GM21529 (cell line): ENCODE results near the gene TOP2B.

Experiments used
- ATAC-seq: cut with Tn5 transposase; IDR thresholded peaks from one replicate; pipeline ENCODE4 v1.9.1; 2021; ENCODE audit not compliant: unreplicated experiment

The TOP2B gene, protein sequence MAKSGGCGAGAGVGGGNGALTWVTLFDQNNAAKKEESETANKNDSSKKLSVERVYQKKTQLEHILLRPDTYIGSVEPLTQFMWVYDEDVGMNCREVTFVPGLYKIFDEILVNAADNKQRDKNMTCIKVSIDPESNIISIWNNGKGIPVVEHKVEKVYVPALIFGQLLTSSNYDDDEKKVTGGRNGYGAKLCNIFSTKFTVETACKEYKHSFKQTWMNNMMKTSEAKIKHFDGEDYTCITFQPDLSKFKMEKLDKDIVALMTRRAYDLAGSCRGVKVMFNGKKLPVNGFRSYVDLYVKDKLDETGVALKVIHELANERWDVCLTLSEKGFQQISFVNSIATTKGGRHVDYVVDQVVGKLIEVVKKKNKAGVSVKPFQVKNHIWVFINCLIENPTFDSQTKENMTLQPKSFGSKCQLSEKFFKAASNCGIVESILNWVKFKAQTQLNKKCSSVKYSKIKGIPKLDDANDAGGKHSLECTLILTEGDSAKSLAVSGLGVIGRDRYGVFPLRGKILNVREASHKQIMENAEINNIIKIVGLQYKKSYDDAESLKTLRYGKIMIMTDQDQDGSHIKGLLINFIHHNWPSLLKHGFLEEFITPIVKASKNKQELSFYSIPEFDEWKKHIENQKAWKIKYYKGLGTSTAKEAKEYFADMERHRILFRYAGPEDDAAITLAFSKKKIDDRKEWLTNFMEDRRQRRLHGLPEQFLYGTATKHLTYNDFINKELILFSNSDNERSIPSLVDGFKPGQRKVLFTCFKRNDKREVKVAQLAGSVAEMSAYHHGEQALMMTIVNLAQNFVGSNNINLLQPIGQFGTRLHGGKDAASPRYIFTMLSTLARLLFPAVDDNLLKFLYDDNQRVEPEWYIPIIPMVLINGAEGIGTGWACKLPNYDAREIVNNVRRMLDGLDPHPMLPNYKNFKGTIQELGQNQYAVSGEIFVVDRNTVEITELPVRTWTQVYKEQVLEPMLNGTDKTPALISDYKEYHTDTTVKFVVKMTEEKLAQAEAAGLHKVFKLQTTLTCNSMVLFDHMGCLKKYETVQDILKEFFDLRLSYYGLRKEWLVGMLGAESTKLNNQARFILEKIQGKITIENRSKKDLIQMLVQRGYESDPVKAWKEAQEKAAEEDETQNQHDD (N-terminal part only)

DNA sequence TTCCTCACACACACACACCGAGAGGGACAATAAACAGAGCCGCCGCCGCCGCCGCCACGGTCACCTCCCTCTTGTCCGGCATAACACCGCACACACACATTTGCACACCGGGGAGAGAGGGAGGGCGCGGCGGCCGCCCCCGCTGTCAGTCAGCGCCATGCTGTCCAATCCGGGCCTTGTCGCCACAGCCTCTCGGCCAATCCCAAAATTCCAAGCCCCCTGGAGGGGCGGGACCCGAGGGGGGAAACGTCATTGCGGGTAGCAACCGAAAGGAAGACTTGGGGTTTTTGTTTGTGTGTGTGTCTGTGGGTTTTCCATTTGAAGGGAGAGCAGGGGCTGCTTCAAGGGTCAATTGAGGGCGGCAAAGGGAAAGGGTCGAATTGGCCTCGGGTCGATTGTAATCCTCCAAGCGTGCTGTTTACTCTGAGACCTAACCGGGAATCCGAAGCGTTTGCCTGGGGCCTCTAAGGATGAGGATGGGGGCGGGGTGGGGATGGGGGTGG is at the start of gene TOP2B:
Gene TOP2B, minus strand, starts transcription at position 96 of the 503 bp plus-strand sequence. CDS start 610 bp downstream, outside the sequence.
- peak; percentile 85 for ATAC-seq

DNA sequence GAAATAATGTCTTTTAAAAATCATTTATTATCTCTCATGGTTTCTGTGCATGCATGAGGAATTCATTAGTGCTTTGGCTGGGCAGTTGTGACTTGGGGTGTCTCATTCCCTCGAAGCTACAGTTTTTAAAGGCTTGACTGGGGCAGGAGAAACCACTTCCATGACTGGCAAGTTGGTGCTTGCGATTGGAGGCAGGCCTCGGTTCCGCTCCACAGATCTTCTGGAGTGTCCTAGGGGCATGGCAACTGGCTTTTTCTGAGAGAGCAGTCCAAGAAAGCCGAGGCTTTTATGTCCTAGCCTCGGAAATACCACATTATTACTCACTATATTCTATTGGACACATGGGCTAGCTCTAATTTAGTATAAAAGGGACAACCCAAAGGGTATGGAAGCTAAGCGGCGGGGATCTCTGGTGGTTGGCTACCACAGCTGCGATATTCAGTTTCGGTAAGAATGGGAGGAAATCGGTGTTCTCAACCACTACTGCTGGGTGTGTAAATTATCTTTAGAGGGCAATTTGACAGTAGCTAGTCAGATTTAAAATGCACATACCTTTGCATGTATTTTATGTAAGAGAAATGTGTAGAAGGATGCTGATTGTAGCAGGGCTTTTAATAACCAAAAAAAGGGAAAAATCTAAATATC is 48.8 kb upstream of the TOP2B start:
- no peak for ATAC-seq

DNA sequence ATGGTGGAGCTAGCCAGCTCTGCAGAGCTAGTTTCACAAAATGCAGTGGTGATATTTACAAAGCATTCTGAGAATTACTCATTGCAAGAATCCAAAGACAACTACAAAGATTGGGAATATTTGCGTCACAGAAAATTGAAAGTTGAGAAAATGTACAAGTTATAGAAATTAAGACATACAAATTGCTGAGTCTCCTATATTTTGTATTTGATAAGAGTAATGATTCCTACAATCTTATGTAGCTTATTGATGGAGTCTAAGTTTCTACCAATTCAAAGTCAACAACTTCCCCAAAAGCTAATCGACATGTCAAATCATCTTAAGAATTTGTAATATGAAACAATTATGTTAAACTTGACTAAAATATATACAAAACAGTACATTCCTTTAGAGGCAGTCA is 46.4 kb upstream of the TOP2B start:
- no peak for ATAC-seq

DNA sequence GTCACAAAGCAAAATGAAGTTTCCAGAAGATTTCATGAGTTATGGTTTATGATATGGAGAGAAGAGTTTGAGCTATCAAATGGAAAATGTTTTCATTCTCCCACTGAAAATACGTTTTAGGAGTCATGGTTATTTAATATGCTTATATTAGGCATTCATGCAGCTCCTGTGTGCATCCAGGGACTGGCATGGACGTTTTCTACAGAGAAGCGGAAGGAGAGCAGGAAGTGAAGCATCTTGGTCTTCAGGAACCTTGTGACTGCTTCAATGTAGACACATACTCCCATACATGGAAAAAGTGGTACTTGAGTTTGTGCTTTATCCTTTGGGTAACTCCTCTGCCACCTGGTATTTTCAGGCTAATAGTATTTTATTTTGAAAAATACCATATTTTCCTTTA is 43.3 kb upstream of the TOP2B start:
- ATAC-seq: no peak

DNA sequence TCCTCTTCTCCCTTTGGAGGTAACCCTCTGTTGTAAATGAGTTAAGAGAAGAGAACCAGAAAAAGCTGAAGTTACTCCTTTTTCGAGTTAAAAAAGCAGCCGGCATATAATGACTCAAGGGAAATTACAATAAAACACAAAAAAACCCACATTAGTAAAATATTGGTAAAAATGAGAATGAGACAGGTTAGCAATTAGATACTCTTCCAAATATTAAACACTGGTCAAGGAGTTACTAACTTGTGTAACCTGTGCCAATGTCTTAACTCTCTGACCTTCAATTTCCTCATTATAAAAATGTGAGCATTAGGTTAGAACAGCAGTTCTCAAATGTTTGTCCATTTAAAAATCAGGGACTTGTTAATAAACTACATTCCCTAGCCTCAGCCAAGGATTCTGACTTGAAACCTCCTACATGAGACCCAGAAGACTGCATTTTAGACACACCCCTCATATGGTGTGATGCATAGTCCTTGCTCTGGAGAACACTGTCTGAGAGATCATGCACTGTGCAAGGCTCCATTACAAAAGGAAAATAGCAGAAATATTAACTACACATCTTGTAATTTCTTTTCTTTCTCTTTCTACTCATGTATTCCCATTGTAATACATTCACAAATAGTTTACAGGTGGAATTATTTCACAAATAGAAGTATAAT is 42.7 kb upstream of the TOP2B start:
- no peak for ATAC-seq

DNA sequence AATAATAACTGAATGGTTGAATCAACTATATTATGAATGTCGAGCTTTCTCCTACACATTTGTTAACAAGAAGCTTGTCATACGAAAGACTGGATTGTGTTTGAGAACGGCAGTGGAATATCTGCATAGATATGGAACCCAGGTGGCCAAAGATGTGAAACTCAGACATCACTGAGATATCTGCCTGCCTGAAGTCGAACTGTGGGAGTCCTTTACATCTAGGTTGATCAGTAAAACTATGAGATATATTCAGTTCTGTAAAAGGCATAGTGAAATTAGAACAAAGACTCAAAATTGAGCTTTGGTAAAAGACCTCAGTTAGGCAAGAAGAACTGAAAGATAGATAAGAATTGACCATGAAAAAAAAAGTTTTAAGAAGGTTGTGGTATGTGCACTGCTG is 41.5 kb upstream of the TOP2B start:
- ATAC-seq: no peak

DNA sequence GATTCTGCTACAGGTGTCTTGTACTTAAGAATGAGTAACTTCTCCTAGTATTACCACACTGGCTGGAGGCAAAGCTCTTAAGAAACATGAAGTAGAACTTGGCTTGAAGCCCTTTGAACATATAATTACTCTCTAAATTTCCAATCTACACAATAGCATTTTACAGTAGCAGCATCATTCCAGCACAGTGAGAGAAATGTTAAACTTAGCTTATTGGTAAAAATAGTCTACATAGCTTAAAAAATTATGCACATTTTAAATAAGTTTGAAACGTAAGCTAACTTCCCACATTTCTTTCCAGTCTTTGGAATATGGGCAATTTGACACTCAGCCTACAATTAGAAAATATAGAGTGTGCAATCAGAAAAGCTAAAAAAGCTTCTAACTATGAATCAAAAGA is 32.8 kb upstream of the TOP2B start:
- ATAC-seq: no peak

DNA sequence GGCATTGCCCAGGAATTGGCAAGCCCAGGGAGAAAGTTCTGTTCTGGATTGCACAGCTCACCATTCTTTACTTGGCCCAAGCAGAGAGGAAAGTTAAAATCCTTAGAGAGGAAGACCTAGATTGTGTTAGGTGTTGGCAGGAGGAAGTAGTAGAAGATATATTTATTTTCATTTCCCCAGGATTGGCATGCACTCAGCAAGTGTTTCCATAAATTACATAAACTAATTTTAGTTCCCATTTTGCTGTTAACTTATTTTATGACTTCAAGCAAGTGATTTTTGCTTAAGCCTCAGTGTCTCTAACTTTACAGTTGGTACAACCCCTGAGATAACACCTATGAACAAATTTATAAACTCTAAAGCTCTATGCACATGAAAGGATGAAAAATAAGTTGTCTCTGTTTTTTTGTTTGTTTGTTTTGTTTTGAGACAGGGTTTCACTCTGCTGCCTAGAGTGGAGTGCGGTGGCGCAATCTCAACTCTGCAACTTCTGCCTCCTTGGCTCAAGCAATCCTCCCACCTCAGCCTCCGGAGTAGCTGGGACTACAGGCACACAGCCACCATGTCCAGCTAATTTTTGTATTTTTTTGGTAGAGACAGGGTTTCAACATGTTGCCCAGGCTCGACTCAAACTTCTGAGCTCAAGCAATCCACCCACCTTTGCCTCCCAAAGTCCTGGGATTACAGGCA is 31.2 kb upstream of the TOP2B start:
- no peak for ATAC-seq

DNA sequence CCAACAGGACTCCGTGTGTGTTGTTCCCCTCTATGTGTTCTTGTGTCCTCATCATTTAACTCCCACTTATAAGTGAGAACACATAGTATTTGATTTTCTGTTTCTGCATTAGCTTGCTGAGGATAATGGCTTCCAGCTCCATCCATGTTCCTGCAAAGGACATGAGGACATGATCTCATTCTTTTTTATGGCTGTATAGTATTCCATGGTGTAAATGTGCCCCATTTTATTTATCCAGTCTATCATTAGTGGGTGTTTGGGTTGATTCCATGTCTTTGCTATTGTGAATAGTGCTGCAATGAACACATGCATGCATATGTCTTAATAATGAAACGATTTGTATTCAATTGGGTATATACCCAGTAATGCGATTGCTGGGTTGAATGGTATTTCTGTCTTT is 28.5 kb upstream of the TOP2B start:
- ATAC-seq: no peak

DNA sequence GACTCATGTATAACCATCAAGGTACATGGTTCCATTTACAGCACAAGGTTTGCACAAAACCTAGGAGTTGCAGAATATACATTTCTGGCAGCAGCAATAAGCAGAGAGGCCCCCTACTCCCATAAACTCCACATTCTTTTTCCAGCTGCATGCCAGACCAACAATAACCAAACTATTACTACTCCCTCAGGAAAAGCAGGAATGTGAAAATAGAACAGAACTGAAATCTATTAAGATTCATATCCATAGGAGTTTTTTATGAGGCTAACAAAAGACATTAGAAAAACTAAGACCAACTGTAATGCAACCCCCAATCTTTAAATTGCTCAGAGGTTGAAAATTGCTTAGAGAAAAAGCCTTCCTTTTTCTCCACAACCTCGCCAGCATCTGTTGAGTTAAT is 27.6 kb upstream of the TOP2B start:
- ATAC-seq: no peak

DNA sequence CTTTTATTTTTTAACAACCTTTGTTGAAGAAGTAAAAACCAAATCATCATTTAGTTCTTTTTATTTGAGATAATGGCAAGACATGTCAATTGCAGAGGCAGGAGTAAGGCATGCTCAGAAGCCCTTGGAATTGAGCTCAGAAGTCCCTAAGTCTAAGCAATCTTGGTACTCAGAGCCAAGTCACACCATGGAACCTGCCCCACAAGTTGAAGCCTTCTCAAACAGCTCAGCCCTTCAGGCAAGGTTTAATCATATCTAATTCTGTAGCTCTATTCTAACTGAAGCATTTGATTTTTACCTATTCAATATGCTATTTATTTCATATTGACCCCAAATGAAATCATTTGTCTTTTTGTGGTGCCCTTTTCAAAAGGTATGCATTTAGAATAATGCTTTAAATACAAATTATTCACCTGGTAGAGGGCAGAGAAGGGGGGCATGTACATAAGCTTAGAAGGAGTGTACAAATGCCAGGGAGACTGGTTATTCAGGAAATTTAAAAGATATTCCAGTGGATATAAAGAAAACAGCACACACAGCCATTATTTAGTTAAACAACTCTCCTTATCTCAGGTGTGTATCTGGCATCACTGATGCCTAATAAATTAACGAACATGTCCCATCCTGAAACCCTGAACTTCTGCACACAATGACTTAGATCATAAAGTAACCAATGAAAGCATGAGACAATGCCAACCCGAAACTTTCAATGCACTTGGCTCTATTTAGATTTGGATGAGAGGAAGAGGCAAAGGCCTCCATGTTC is 26.2 kb upstream of the TOP2B start:
- ATAC-seq: no peak

DNA sequence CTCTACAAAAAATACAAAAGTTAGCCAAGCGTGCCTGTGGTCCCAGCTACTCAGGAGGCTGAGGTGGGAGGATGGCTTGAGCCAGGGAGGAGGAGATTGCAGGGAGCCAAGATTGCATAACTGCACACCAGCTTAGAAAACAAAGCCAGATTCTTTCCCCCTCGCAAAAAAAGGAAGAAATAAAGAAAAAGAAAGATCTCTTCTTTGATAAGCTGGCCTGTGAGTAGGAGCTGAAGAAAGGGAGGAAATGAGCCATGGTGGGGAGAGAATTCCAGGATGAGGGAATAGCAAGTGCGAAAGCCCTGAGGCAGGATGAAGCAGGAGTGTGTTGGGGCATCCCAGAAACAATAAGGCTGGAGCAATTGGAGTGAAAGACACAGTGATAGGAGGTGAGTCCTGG is 24.5 kb upstream of the TOP2B start:
- no peak for ATAC-seq

DNA sequence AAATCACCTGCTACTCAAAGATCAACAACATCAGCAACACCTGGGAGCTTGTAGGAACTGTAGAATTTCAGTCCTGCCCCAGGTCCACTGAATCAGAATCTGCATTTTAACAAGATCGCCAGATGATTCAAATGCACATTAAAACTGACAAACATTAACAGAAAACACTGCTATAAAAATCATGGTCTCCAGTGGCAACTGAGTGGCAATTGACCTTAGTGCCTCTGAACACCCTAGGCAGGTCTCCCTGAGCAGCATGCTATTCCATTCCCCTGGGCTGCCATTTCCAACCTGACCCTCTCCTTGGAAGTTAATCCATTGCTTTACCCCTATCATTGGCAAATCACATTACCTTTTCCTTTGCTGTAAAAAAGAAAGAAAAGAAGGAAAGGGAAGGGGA is 23.0 kb upstream of the TOP2B start:
- ATAC-seq: no peak

DNA sequence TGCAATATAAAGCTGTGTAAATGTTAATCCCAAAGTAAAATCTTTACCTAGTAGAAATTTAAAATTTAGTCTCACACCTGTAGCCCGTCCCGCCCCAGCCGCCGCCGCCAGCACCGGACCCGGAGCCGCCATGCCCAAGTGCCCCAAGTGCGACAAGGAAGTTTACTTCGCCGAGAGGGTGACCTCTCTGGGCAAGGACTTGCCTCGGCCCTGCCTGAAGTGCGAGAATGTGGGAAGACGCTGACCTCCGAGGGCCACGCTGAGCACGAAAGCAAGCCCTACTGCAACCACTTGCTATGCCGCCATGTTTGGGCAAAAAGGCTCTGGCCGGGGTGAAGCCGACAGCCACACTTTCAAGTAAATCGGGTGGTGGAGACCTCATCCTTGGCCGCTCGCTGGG is 22.1 kb upstream of the TOP2B start:
- no peak for ATAC-seq

DNA sequence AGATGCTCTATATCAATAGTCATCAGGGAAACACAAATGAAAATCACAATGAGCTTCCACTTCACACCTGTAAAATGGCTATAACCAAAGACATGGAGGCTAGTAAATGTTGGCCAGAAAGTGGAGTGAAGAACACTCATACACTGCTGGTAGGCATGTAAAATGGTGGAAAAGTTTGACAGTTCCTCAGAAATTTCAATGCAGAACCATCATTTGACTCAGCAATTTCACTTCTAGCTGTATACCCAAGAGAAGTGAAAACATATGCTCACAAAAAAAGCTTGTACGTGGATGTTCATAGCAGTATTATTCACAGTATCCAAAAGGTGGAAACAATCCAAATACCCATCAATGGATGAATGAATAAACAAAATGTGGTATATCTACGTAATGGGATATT is 19.2 kb upstream of the TOP2B start:
- ATAC-seq: peak; percentile 48

DNA sequence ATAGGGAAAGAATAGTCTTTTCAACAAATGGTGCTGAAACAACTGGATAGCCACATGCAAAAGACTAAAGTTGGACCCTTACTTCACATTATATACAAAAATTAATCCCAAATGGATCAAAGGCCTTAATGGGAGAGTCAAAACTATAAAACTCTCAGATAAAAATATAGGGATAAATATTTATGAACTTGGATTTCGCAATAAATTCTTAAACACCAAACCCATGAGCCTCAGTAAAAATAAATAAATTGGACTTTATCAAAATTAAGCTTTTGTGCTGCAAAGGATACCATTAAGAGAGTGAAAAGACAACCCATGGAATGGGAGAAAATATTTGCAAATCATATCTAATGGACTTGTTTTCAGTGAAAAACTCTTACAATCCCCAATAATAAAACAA is 18.7 kb upstream of the TOP2B start:
- no peak for ATAC-seq

DNA sequence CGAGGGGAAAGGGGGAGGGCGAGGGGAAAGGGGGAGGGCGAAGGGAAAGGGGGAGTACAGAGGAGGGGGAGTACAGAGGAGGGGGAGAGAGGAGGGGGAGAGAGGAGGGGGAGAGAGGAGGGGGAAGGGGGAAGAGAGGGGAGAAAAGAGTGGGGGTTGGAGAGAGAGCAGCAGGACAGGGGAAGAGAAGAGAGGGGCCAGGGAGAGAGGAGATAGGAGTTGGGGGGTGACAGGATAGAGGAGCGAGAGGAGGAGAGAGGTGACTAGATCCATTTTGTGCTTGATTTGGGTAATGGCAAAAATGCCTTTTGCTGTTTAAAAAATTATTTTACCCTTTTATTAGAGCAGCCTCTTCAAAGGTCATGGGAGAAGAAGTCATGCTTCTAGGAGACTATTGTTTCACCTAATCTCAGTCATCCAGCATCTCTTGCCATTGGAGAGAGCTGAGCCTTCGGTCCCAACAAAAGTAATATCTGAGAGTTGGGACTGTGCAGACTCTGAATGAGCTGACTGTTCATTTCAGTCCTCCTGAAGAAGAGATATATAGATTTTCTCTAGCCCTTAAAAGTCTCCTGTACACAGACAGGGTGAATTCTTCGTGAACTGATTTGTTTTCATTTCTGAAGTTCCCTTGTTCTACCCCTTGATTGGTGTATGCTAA is 15.1 kb upstream of the TOP2B start:
- no peak for ATAC-seq

DNA sequence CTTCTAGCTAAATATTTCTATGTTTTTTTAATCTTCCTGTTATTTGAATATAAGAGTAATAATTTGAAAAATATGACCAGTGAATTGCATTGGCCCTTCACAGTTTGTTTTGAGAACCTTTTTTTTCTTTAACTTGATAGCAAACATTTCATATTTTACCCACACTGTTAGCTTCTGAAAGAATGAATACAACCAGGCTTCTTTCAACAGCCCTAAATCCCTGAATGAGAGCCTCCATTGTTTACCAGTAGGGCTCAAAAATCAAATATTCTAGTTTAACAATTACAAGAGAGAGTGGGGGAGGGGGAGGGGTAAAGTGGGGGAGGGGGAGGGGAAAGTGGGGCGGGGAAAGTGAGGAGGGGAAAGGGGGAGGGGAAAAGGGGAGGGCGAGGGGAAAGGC is 14.5 kb upstream of the TOP2B start:
- ATAC-seq: no peak

DNA sequence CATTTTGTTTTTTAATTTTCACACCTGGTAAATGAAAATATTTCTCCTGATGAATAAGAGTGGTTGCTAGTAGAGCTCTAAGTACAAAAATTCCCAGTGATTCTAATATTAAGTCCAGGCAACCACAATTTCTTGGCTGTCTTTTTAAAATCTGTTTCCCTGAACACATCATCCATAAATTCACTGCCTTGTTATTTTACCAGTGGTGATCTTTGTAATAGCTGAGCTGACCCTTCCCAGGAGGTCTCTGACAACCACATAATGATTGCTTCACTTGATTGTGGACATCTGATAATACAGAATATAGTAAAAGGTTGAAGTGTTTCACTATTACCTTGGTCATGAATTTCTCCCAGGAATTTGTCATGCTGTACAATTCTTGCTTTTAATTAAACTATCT is 13.9 kb upstream of the TOP2B start:
- no peak for ATAC-seq
